HEK293 (cell line): ENCODE results near the gene ZRSR2.

Experiments
- CTCF ChIA-PET: fragments of 350-600 bp; formaldehyde crosslinking; extraction: SDS; loops from one replicate; lab custom pipeline; 2021; ENCODE audit warnings: antibody characterized with exemption; lab: Yijun Ruan, JAX
- POLR2A ChIA-PET: fragments of 300-600 bp; formaldehyde crosslinking; extraction: SDS; loops from one replicate; lab custom pipeline; 2020; ENCODE audit warnings: antibody characterized with exemption, inconsistent platforms; lab: Yijun Ruan, JAX
- H3K27ac ChIP-seq: fragments of 200-500 bp; sonication (Bioruptor generic); 2 replicates; pipeline ENCODE4 v1.5.1; 2014; ENCODE audit warnings: low read depth, low read length, control low read depth, inconsistent platforms; ENCODE audit errors: extremely low read depth
- H3K36me3 ChIP-seq, 2 experiments: fragments of 200-500 bp in 1 of 2; sonication (Bioruptor generic) in 1 of 2; 1 replicate in 1 of 2; 2 replicates in 1 of 2; pipeline ENCODE4 v1.5.1; 2014 to 2017; ENCODE audit warnings: inconsistent platforms in 2 of 2, low read length in 2 of 2; ENCODE audit not compliant: control insufficient read depth in 2 of 2, insufficient read depth in 1 of 2
- H3K4me1 ChIP-seq: fragments of 200-500 bp; sonication (Bioruptor generic); 2 replicates; pipeline ENCODE4 v1.5.1; 2014; ENCODE audit warnings: mild to moderate bottlenecking, low read length, inconsistent platforms; ENCODE audit not compliant: control insufficient read depth, insufficient read depth
- H3K4me3 ChIP-seq: 2 replicates; pipeline ENCODE4 v1.5.1; 2011; ENCODE audit warnings: low read depth, mild to moderate bottlenecking, control low read depth, low read length, moderate library complexity
- H3K9me3 ChIP-seq: fragments of 200-500 bp; sonication (Bioruptor generic); 2 replicates; pipeline ENCODE4 v1.5.1; 2014; ENCODE audit warnings: low read depth, low read length, inconsistent platforms; ENCODE audit not compliant: control insufficient read depth, insufficient read depth
- BCL11A ChIP-seq: fragments of 450-650 bp; formaldehyde crosslinking; IDR thresholded peaks from 2 replicates; pipeline ENCODE4 v1.5.1; 2016; ENCODE audit warnings: low read depth, missing biosample characterization, missing genetic modification characterization
- GLI4 ChIP-seq: fragments of 450-650 bp; formaldehyde crosslinking; IDR thresholded peaks from 2 replicates; pipeline ENCODE4 v1.5.1; 2016; ENCODE audit warnings: missing biosample characterization, missing genetic modification characterization
- HOXD13 ChIP-seq: sonication (generic); formaldehyde crosslinking; IDR thresholded peaks from 2 replicates; pipeline ENCODE4 v1.8.0; 2022; ENCODE audit warnings: missing genetic modification reagents, borderline replicate concordance
- KLF10 ChIP-seq: fragments of 450-650 bp; IDR thresholded peaks from 2 replicates; pipeline ENCODE4 v1.5.1; 2018; ENCODE audit warnings: missing biosample characterization, mild to moderate bottlenecking, missing genetic modification characterization
- KLF8 ChIP-seq: fragments of 450-650 bp; formaldehyde crosslinking; IDR thresholded peaks from 2 replicates; pipeline ENCODE4 v1.5.1; 2016; ENCODE audit warnings: missing biosample characterization, missing genetic modification characterization
- KLF9 ChIP-seq: fragments of 450-650 bp; formaldehyde crosslinking; IDR thresholded peaks from 2 replicates; pipeline ENCODE4 v1.5.1; 2016; ENCODE audit warnings: missing biosample characterization, missing genetic modification characterization, low read depth
- OSR2 ChIP-seq: fragments of 450-650 bp; formaldehyde crosslinking; IDR thresholded peaks from 2 replicates; pipeline ENCODE4 v1.5.1; 2016; ENCODE audit warnings: missing biosample characterization, missing genetic modification characterization
- SCRT2 ChIP-seq: fragments of 450-650 bp; formaldehyde crosslinking; IDR thresholded peaks from 2 replicates; pipeline ENCODE4 v1.5.1; 2016; ENCODE audit warnings: missing biosample characterization, missing genetic modification characterization
- WT1 ChIP-seq: fragments of 450-650 bp; formaldehyde crosslinking; IDR thresholded peaks from 2 replicates; pipeline ENCODE4 v1.5.1; 2016; ENCODE audit warnings: missing biosample characterization, missing genetic modification characterization
- ZBTB1 ChIP-seq: fragments of 450-650 bp; formaldehyde crosslinking; IDR thresholded peaks from 2 replicates; pipeline ENCODE4 v1.5.1; 2016; ENCODE audit warnings: missing biosample characterization, missing genetic modification characterization
- ZBTB11 ChIP-seq: fragments of 450-650 bp; formaldehyde crosslinking; conservative IDR thresholded peaks from 2 replicates; pipeline ENCODE4 v1.5.1; 2016; ENCODE audit warnings: low read depth, missing biosample characterization, missing genetic modification characterization
- ZBTB17 ChIP-seq: fragments of 450-650 bp; formaldehyde crosslinking; IDR thresholded peaks from 2 replicates; pipeline ENCODE4 v1.5.1; 2016; ENCODE audit warnings: missing biosample characterization, missing genetic modification characterization
- ZBTB7A ChIP-seq: fragments of 450-650 bp; formaldehyde crosslinking; IDR thresholded peaks from 2 replicates; pipeline ENCODE4 v1.5.1; 2016; ENCODE audit warnings: low read depth, missing biosample characterization, missing genetic modification characterization
- ZBTB8A ChIP-seq: fragments of 450-650 bp; formaldehyde crosslinking; IDR thresholded peaks from 2 replicates; pipeline ENCODE4 v1.5.1; 2016; ENCODE audit warnings: missing biosample characterization, missing genetic modification characterization
- ZNF239 ChIP-seq: fragments of 450-650 bp; formaldehyde crosslinking; IDR thresholded peaks from 2 replicates; pipeline ENCODE4 v1.5.1; 2016; ENCODE audit warnings: missing biosample characterization, missing genetic modification characterization
- ZNF302 ChIP-seq: fragments of 450-650 bp; formaldehyde crosslinking; IDR thresholded peaks from 2 replicates; pipeline ENCODE4 v1.5.1; 2016; ENCODE audit warnings: missing biosample characterization, missing genetic modification characterization, low read depth
- ZNF311 ChIP-seq: fragments of 450-650 bp; formaldehyde crosslinking; IDR thresholded peaks from 2 replicates; pipeline ENCODE4 v1.5.1; 2017; ENCODE audit warnings: missing biosample characterization, missing genetic modification characterization, borderline replicate concordance
- ZNF37A ChIP-seq: fragments of 450-650 bp; IDR thresholded peaks from 2 replicates; pipeline ENCODE4 v1.5.1; 2018; ENCODE audit warnings: missing biosample characterization, missing genetic modification characterization
- ZNF548 ChIP-seq: fragments of 450-650 bp; formaldehyde crosslinking; IDR thresholded peaks from 2 replicates; pipeline ENCODE4 v1.5.1; 2016; ENCODE audit warnings: missing biosample characterization, missing genetic modification characterization
- ZNF555 ChIP-seq: fragments of 450-650 bp; formaldehyde crosslinking; conservative IDR thresholded peaks from 2 replicates; pipeline ENCODE4 v1.5.1; 2017; ENCODE audit warnings: missing biosample characterization, mild to moderate bottlenecking, missing genetic modification characterization, inconsistent platforms
- ZNF571 ChIP-seq: fragments of 450-650 bp; formaldehyde crosslinking; IDR thresholded peaks from 2 replicates; pipeline ENCODE4 v1.5.0; 2017; ENCODE audit warnings: missing biosample characterization, missing genetic modification characterization
- ZNF580 ChIP-seq: fragments of 450-650 bp; formaldehyde crosslinking; IDR thresholded peaks from 2 replicates; pipeline ENCODE4 v1.5.1; 2016; ENCODE audit warnings: missing biosample characterization, missing genetic modification characterization
- ZNF660 ChIP-seq: fragments of 450-650 bp; IDR thresholded peaks from 2 replicates; pipeline ENCODE4 v1.5.1; 2018; ENCODE audit warnings: missing biosample characterization, mild to moderate bottlenecking, missing genetic modification characterization
- ZNF785 ChIP-seq: fragments of 450-650 bp; formaldehyde crosslinking; IDR thresholded peaks from 2 replicates; pipeline ENCODE4 v1.5.1; 2016; ENCODE audit warnings: missing biosample characterization, missing genetic modification characterization
- TF ChIP-seq, protein P1 (sequence below): fragments of 450-650 bp; formaldehyde crosslinking; IDR thresholded peaks from 2 replicates; pipeline ENCODE4 v1.5.1; 2016; ENCODE audit warnings: missing biosample characterization, missing genetic modification characterization
- TF ChIP-seq, protein P2 (sequence below): fragments of 450-650 bp; formaldehyde crosslinking; IDR thresholded peaks from 2 replicates; pipeline ENCODE4 v1.5.1; 2016; ENCODE audit warnings: missing biosample characterization, missing genetic modification characterization
- TF ChIP-seq, protein P3 (sequence below): sonication (generic); formaldehyde crosslinking; IDR thresholded peaks from 2 replicates; pipeline ENCODE4 v1.8.1; 2022; ENCODE audit warnings: mild to moderate bottlenecking, moderate library complexity, missing genetic modification reagents

ZRSR2 gene

GRCh38 chrX:15747626-15748173 lies 42.6 kb upstream of the ZRSR2 start:
- H3K36me3 ChIP-seq = no peaks in the 10 kb centered on the region; a peak in 1 of 3 replicates
- no peak overlapping the region for H3K27ac ChIP-seq
- TF ChIP-seq HOXD13 (CRISPR knock-in tag) (no peak), ZBTB17 (no peak), KLF10 (tag by site-specific recombination) (no peak), ZNF302 (tag by site-specific recombination) (no peak), ZNF311 (tag by site-specific recombination) (no peak), KLF8 (no peak), ZNF239 (no peak), ZNF555 (tag by site-specific recombination) (no peak), WT1 (no peak), OSR2 (tag by site-specific recombination) (no peak), GLI4 (tag by site-specific recombination) (no peak), ZBTB8A (tag by site-specific recombination) (no peak), KLF9 (no peak)
- TF ChIP-seq, protein P1, sequence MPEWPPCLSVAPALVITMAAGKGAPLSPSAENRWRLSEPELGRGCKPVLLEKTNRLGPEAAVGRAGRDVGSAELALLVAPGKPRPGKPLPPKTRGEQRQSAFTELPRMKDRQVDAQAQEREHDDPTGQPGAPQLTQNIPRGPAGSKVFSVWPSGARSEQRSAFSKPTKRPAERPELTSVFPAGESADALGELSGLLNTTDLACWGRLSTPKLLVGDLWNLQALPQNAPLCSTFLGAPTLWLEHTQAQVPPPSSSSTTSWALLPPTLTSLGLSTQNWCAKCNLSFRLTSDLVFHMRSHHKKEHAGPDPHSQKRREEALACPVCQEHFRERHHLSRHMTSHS (tag by site-specific recombination) = no peak
- TF ChIP-seq, all 188 proteins: peak for 0
- H3K4me3 ChIP-seq = no peak overlapping the region
- H3K9me3 ChIP-seq = no peaks in the 10 kb centered on the region
- CTCF ChIA-PET = interaction anchor here (0.6 kb wide), 1 partner anchor 924 kb away, joined by 3 read pairs; no protein-coding TSS in a partner anchor
- POLR2A ChIA-PET = interaction anchor here (0.6 to 2.0 kb wide), 3 partner anchors 8 to 23 kb away, joined by 5 to 10 read pairs (median 6); partner anchors contain the start of gene CA5B
- H3K4me1 ChIP-seq = peaks cover 22% of the 10 kb centered on the region

- POLR2A ChIA-PET = interaction anchor here (1.1 to 2.0 kb wide), 2 partner anchors 9 to 11 kb away, joined by 6 to 10 read pairs; partner anchors contain the start of gene CA5B
- CTCF ChIA-PET = interaction anchor here (0.5 to 0.7 kb wide), 3 partner anchors 11 to 375 kb away, joined by 3 to 4 read pairs (median 3); partner anchors contain the start of gene GRPR
- Histone ChIP-seq H3K4me1 (peaks cover 22% of the 10 kb centered on the region), H3K9me3 (no peaks in the 10 kb centered on the region), H3K36me3 (no peaks in the 10 kb centered on the region), H3K4me3 (no peak overlapping the region), H3K27ac (no peak overlapping the region)
- no peak for TF ChIP-seq ZNF548 (tag by site-specific recombination)
- TF ChIP-seq ZBTB11 (tag by site-specific recombination) = no peak
- TF ChIP-seq, protein P2, sequence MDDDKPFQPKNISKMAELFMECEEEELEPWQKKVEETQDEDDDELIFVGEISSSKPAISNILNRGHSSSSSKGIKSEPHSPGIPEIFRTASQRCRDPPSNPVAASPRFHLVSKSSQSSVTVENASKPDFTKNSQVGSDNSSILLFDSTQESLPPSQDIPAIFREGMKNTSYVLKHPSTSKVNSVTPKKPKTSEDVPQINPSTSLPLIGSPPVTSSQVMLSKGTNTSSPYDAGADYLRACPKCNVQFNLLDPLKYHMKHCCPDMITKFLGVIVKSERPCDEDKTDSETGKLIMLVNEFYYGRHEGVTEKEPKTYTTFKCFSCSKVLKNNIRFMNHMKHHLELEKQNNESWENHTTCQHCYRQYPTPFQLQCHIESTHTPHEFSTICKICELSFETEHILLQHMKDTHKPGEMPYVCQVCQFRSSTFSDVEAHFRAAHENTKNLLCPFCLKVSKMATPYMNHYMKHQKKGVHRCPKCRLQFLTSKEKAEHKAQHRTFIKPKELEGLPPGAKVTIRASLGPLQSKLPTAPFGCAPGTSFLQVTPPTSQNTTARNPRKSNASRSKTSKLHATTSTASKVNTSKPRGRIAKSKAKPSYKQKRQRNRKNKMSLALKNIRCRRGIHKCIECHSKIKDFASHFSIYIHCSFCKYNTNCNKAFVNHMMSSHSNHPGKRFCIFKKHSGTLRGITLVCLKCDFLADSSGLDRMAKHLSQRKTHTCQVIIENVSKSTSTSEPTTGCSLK = no peak
- TF ChIP-seq BCL11A (tag by site-specific recombination) = no peak
- TF ChIP-seq SCRT2 (tag by site-specific recombination) = no peak
- TF ChIP-seq, protein P3, sequence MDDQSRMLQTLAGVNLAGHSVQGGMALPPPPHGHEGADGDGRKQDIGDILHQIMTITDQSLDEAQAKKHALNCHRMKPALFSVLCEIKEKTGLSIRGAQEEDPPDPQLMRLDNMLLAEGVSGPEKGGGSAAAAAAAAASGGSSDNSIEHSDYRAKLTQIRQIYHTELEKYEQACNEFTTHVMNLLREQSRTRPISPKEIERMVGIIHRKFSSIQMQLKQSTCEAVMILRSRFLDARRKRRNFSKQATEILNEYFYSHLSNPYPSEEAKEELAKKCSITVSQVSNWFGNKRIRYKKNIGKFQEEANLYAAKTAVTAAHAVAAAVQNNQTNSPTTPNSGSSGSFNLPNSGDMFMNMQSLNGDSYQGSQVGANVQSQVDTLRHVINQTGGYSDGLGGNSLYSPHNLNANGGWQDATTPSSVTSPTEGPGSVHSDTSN (CRISPR knock-in tag) = no peak
- TF ChIP-seq ZNF785 (tag by site-specific recombination) = no peak
- no peak for TF ChIP-seq ZBTB7A (tag by site-specific recombination)
- no peak for TF ChIP-seq ZNF580
- TF ChIP-seq ZNF571 (tag by site-specific recombination) = no peak
- no peak for TF ChIP-seq ZNF660 (tag by site-specific recombination)
- TF ChIP-seq ZBTB1 = no peak
- TF ChIP-seq ZNF37A (tag by site-specific recombination) = no peak
Measured at GRCh38 chrX:15748841-15749240, 41.4 kb upstream of the ZRSR2 start.
